ENCODE data around the gene SLC5A9.
"Not testable (repeated sequence)": the region's sequence is repeated elsewhere in the genome, so short reads cannot be mapped to it uniquely, and the experiment has no call there.

SLC5A9 gene

GRCh38 chr1:48242141-48242736 is 19.7 kb downstream of the SLC5A9 start:
- peak; percentile 35 for DNase-seq (ENCODE audit: low spot score)

DNA sequence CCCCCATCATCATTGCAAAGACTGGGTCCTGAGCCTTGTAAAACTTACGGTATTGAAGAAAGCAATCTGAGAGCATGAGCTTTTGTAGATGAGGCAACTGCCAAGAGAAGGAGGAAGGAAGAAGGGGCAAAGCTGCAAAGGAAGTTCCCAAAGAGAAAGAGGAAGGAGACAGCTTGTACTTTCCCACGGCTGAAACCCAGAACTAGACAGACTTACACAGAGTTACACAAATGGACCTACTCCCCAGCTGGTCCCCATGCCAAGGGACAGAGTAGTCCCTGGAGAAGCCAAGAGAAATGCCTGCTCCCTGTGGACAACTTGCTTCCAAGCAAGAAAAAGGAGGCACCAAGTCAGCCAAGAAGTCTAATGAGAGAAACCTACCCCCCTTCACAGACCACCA is 22.6 kb downstream of the SLC5A9 start:
- DNase-seq (ENCODE audit: low spot score) = no peak

DNA sequence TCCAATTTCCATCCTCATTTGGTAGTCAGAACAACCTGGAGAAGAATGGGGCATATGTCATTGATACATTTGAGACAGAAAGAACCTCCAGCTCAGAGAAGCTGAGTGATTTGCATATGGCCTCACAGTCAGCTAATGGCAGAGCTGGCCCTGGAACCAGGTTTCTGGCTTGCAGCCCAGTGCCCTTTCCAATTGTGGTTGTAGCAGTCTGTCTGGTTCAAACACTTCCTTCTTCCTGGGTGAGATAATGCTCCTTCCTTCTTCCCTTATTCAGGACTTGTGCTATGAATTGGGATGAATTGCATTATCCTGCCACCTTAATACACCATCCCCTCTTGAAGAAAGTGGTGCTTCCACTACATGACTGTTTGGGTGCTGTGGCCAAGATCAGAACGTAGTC is 24.2 kb downstream of the SLC5A9 start:
- DNase-seq (ENCODE audit: low spot score) = no peak

DNA sequence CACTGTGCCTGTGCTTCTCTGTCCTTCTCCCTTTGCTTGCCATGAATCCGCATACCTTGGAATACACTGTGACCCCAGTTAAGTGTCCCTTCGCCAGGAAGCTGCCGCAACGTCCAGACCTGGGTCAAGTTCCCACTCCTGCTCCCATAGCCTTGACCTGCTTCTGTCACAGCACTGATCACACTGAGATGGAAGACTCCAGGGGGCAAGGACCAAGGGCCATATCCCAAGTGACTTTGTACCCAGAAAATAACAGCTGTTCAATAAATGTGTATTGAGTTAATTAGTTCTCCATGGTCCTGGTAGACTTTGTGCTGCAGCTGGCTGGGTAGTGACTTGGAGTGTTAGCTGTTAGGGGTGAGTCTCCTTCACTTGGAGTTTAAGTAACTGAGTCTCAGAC is 25.8 kb downstream of the SLC5A9 start:
- no peak for DNase-seq (ENCODE audit: low spot score)

- DNase-seq (ENCODE audit: low spot score) = no peak
Observed at GRCh38 chr1:48249868-48250267, 27.4 kb downstream of the SLC5A9 start.

DNA sequence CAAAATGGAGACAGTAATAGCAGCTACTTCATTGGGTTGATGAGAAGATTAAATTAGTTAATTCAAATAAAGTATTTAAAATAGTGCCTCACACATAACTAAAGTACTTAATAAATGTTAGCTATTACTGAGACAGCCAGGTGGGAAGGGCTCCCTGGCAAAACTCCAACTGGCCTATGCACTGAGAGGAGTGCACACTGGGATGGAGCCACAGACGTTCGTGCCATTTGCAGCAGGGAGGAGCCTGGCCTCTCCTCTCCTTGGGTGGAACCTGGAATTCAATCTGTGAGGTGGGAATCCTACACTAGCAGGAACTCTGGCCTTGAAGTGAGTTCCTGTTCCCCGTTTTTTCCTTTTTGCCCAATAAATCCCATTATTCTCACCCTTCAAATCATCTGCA is 28.1 kb downstream of the SLC5A9 start:
- no peak for DNase-seq (ENCODE audit: low spot score)

GRCh38 chr1:48251323-48251722 is 28.8 kb downstream of the SLC5A9 start:
- DNase-seq (ENCODE audit: low spot score) = no peak

GRCh38 chr1:48251821-48252220 is 29.3 kb downstream of the SLC5A9 start:
- no peak for DNase-seq (ENCODE audit: low spot score)

DNA sequence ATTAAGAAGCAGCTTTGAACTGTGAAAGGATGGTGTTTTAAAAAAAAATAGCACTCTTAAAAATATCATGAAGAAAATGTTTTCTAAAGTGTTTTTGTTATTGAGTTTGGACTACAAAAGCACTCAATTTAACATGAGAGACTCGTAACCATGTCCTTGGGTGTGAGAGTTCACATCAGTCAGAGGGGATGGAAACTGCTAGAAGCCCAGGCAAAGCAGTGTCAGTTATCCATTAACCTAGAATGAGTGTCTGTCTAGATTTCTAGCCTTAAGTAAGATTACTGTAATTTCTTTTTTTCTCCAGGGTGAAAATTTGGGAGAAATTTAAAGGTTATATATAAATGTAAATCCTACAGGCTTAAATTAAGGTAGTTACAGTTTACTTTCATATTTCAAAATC is 31.7 kb downstream of the SLC5A9 start:
- no peak for DNase-seq (ENCODE audit: low spot score)

DNA sequence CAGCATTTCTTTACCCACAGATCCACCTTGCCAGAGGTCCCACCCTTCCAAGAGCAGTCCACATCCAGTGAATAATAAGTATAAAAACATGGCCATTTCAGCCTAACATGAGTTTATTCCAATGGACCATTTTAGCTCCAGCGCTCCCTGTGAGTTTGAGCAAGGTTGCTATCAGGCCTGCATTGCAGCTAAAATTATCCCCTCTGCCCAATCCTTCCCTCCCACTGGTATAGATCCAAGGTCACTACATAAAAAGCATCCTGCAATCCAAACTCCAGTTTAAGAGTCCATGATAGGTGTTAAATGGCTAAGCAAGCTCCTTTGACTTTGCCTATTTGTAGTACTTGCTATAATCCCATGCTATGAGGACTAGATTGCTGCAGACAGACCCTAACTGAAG is 35.6 kb downstream of the SLC5A9 start:
- no peak for DNase-seq (ENCODE audit: low spot score)

DNA sequence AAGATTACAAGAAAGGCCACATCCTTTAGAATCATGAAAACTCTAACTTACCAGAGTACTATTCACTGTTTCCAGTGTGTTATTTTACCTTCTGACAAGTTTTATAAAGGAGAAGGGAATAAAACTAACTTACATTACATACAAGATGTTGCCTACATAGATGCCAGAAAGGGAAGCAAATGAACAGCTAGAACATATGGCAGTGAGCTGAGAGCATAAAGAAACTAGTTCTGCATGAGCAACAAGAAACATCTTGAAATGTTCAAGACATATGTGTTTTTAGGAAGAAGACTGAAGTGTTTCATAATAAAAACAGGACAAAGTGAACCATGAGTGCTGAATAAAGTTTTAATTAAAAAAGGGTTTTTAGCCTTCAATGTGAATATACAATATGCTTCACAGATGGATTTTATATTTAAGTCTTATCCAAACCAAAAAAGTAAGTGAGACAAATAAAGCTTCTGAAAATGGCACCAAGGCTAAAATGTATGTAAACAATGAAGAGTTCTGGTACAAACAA is 39.4 kb downstream of the SLC5A9 start:
- DNase-seq (ENCODE audit: low spot score) = no peak

DNA sequence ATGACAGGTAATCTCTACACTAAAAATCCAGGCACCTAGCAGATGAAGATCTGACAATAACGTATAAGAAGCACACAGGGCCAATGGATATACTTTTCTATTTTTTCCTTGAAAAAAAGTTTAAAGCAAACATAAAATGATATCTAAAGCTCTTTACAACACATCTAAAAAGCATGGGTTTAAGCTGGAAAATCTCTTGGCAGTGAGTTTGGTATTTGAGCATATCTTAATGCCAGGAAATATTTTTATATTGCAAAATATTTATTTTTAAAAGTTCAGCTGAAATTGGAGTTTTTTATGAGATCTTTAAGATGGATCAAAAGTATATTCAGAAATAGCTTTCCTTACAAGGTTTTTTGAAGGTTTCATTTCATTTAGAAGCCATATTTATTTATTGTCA is 40.5 kb downstream of the SLC5A9 start:
- DNase-seq (ENCODE audit: low spot score) = no peak

GRCh38 chr1:48266576-48266975 is 44.1 kb downstream of the SLC5A9 start:
- DNase-seq (ENCODE audit: low spot score) = no peak

DNA sequence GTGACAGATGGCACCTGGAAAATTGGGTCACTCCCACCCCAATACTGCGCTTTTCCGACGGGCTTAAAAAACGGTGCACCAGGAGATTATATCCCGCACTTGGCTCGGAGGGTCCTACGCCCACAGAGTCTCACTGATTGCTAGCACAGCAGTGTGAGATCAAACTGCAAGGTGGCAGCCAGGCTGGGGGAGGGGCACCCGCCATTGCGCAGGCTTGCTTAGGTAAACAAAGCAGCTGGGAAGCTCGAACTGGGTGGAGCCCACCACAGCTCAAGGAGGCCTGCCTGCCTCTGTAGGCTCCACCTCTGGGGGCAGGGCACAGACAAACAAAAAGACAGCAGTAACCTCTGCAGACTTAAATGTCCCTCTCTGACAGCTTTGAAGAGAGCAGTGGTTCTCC is 54.9 kb downstream of the SLC5A9 start:
- not testable (repeated sequence) for DNase-seq (ENCODE audit: low spot score)

- DNase-seq (ENCODE audit: low spot score) = not testable (repeated sequence)
Observed at GRCh38 chr1:48282329-48282728, 59.8 kb downstream of the SLC5A9 start.

DNA sequence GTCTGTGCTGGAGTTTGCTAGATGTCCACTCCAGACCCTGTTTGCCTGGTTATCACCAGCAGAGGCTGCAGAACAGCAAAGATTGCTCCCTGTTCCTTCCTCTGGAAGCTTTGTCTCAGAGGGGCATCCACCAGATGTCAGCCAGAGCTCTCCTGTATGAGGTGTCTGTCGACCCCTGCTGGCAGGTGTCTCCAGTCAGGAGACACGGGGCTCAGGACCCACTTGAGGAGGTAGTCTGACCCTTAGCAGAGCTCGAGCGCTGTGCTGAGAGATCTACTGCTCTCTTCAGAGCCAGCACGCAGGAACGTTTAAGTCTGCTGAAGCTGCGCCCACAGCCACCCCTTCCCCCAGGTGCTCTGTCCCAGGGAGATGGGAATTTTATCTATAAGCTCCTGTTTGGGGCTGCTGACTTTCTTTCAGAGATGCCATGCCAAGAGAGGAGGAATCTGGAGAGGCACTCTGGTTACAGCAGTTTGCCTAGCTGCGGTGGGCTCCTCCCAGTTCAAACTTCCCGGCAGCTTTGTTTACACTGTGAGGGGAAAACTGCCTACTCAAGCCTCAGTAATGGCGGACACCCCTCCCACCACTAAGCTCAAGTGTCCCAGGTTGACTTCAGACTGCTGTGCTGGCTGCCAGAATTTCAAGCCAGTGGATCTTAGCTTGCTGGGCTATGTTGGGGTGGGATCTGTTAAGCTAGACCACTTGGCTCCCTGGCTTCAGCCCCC is 62.3 kb downstream of the SLC5A9 start:
- DNase-seq (ENCODE audit: low spot score) = not testable (repeated sequence)

GRCh38 chr1:48285525-48285924 is 63.0 kb downstream of the SLC5A9 start:
- DNase-seq (ENCODE audit: low spot score) = no peak

DNA sequence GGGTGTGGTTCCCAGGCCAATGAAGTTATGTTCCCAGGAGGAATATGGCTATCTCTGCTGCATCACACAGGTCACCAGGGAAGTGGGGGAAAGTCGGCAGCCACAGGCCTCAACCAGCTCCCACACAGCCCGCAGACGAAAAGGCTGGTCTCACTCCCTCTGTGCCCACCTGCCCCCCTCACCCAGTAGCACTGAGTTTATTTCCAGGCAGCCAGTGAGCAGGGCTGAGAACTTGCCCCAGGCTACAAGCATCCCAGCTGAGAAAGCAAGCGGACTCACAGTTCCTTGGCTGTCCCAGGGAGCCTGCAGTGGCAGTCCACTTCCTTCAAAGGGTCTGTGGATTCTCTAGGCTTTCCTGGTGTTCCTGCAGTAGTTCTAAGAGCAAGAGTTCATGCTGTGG is 68.9 kb downstream of the SLC5A9 start:
- no peak for DNase-seq (ENCODE audit: low spot score)

DNA sequence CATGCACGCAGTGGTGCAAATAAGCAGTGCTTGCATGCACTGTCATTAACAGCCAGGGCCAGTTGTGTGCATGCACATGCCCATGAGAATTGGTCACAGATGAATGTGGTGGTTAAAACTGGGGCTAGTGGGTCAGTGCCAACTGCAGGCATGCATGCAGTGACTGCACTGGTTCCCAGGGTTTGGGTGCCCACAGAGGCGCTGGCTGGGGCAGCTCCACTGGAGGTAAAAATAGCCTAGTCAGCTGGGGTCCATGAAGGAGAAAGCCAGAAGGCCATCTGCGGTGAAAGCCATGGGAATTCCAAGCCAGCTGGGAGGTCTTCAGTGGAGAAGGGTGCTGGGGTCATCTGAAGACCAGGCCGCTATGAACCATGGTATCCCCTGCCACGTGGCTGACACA is 70.2 kb downstream of the SLC5A9 start:
- DNase-seq (ENCODE audit: low spot score) = no peak

DNA sequence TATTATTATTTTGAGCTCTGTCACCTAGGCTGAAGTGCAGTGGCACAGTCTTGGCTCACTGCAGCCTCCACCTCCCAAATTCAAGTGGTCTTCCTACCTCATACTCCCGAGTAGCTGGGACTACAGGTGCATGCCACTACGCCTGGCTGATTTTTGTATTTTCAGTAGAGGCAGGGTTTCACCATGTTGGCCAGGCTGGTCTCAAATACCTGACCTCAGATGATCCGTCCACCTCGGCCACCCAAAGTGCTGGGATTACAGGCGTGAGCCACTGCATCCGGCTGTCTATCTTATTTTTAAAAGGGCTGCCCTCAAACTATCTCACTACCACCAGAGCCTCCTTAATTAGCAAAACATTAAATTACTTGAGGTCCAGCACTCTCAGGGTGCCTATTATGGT is 71.6 kb downstream of the SLC5A9 start:
- DNase-seq (ENCODE audit: low spot score) = not testable (repeated sequence)

DNA sequence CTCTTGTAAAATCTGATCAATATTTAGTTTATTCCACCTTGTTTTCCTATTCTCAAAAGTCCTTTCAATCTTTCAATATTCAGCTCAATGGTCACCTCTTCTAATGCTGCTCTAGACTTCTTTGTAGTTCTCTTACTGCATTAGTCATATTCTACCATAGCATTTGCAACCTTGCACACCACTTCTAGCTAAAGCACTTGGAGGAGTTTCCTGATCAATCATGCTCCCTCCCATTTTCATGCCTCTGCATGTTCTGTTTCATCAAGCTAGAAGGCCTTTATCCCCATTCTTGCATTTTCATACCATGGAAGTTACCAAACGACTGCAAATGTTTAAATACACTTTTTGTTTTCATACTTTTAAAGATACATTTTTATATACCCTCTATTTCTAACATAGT is 72.1 kb downstream of the SLC5A9 start:
- no peak for DNase-seq (ENCODE audit: low spot score)
